Ishikawa (cell line): Measurements from ENCODE around the gene VWC2L.

ENCODE experiments used
- CEBPB ChIP-seq: IDR thresholded peaks from 2 replicates; pipeline ENCODE4 v1.6.1; 2012
- CREB1 ChIP-seq: IDR thresholded peaks from 2 replicates; pipeline ENCODE4 v1.6.1; 2012; ENCODE audit warnings: low read depth
- EGR1 ChIP-seq: IDR thresholded peaks from 2 replicates; pipeline ENCODE4 v1.6.1; 2012
- EP300 ChIP-seq: IDR thresholded peaks from 2 replicates; pipeline ENCODE4 v1.6.1; 2012; ENCODE audit warnings: borderline replicate concordance
- FOXM1 ChIP-seq: IDR thresholded peaks from 2 replicates; pipeline ENCODE4 v1.6.1; 2012; ENCODE audit warnings: low read depth, borderline replicate concordance
- MAX ChIP-seq: IDR thresholded peaks from 2 replicates; pipeline ENCODE4 v1.6.1; 2012
- NFIC ChIP-seq: IDR thresholded peaks from 2 replicates; pipeline ENCODE4 v1.6.1; 2012
- RAD21 ChIP-seq: IDR thresholded peaks from 2 replicates; pipeline ENCODE4 v1.6.1; 2012; ENCODE audit warnings: low read depth
- REST ChIP-seq: IDR thresholded peaks from 2 replicates; pipeline ENCODE4 v1.6.1; 2012; ENCODE audit warnings: low read depth, mild to moderate bottlenecking
- TAF1 ChIP-seq: IDR thresholded peaks from 2 replicates; pipeline ENCODE4 v1.6.1; 2012; ENCODE audit warnings: low read depth, mild to moderate bottlenecking
- TCF12 ChIP-seq: IDR thresholded peaks from 2 replicates; pipeline ENCODE4 v1.6.1; 2012; ENCODE audit warnings: low read depth
- TEAD4 ChIP-seq: IDR thresholded peaks from 2 replicates; pipeline ENCODE4 v1.6.1; 2012
- YY1 ChIP-seq: IDR thresholded peaks from 2 replicates; pipeline ENCODE4 v1.6.1; 2012; ENCODE audit warnings: low read depth
- ZBTB7A ChIP-seq: IDR thresholded peaks from 2 replicates; pipeline ENCODE4 v1.6.1; 2012; ENCODE audit warnings: low read depth
- TF ChIP-seq, protein P1 (sequence below): IDR thresholded peaks from 2 replicates; pipeline ENCODE4 v1.6.1; 2012

VWC2L gene

DNA sequence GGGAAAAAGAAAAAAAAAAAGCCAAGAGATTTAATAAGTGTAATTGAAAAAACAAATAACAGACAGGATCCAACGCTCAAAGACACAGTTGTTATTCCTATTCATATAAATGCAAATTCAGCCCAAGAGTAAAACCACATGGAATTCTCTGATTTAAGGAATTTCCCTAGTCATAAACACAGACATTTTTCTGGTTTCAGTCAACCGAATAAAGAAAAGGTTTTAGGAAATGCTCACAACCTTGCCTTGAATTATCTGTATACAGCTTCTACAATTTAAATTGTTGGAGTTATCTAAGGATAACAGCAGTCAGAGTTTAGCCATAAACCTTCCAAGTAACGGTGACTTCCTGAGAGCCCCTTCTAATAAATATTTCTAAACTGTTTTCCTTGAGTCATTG lies 122.7 kb downstream of the VWC2L start:
- TF ChIP-seq EP300 (no peak), EGR1 (no peak), NFIC (no peak), YY1 (no peak), CREB1 (no peak), MAX (no peak)

- no peak for TF ChIP-seq EP300
Observed at GRCh38 chr2:214536625-214537024, 125.8 kb downstream of the VWC2L start.

GRCh38 chr2:214537929-214538328 lies 127.1 kb downstream of the VWC2L start:
- TF ChIP-seq CREB1 = no peak
- no peak for TF ChIP-seq RAD21
- TF ChIP-seq FOXM1 = no peak
- TF ChIP-seq MAX = no peak
- TF ChIP-seq, protein P1, sequence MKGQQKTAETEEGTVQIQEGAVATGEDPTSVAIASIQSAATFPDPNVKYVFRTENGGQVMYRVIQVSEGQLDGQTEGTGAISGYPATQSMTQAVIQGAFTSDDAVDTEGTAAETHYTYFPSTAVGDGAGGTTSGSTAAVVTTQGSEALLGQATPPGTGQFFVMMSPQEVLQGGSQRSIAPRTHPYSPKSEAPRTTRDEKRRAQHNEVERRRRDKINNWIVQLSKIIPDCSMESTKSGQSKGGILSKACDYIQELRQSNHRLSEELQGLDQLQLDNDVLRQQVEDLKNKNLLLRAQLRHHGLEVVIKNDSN = no peak
- TF ChIP-seq TEAD4 = no peak
- no peak for TF ChIP-seq ZBTB7A
- no peak for TF ChIP-seq TAF1

GRCh38 chr2:214542295-214542694 lies 131.4 kb downstream of the VWC2L start:
- TF ChIP-seq NFIC = no peak
- no peak for TF ChIP-seq TCF12
- TF ChIP-seq FOXM1 = no peak
- no peak for TF ChIP-seq YY1
- no peak for TF ChIP-seq CEBPB

DNA sequence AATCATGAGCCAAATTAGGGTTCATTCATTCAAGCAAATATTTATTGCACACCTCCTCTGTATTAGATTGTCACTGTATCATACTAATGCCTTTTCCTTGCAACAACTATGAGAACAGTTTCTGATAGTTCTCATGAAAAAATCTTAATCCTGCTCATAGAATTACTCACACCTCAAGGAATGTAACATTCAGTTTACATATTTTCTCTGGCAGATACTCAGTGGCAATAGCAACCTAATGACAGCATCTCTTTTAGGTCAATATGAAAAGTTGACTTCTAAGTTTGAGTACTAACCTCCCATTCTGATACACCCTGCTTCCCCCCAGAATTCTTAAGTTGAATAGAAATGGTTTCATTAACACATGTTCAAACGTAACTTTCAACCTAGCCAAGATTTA lies 132.0 kb downstream of the VWC2L start:
- TF ChIP-seq REST (no peak), EP300 (no peak), MAX (no peak), FOXM1 (no peak), TEAD4 (no peak), RAD21 (no peak)

- TF ChIP-seq NFIC (peak; percentile 30; the same call in 1 of the 2 replicates), TCF12 (no peak), TAF1 (no peak), ZBTB7A (no peak)
Observed at GRCh38 chr2:214543386-214543955, 132.6 kb downstream of the VWC2L start.

DNA sequence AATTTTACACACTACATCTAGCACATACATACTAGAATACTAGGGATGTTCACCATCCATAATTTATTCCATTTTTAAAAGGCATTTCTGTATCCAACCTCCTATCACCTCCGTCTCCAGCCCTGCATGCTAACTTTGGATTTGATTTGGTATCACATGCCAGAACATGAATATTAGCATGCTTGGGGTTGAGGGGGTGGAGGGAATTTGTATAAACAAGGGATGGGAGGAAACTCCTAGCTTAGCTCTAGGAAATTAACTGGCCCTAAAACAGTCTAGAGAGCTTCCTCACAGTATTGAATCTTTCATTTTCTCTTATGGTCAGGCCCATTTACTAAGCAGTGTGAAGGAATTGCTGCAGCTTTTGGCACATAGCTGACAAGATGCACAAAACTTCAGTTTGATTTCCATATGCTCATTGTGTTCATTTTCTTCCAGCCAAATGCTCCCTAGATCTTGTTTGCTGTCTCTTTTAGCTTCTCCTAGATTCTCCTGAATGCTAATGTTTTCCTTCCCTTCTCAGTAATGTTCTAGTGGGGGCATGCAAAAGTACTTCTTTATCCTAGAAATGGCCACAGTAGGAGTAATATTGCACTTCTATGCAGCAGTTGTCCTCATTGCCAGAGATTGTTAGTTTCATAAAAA lies 135.2 kb downstream of the VWC2L start:
- TF ChIP-seq, protein P1 = no peak
- no peak for TF ChIP-seq TEAD4
- no peak for TF ChIP-seq TAF1
- no peak for TF ChIP-seq MAX
- no peak for TF ChIP-seq NFIC
- no peak for TF ChIP-seq TCF12
- no peak for TF ChIP-seq YY1

DNA sequence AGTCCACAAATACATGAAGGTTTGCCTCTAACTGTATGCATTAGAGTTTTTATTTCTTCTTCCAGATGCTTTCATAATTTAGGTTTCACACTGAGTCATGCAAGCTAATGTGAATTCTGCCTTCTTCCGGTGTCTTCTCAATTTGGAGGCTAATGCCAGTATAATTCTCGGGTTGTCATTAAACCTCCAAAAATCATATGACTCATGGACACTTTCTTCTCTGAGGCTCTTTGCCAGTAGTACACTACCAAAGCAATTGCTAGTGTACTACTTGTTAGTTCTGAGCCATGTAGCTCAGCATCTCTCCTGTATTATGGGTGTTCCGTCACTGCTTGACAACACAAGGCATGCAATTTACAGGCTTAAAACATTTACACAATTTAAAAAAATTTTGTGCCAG lies 137.1 kb downstream of the VWC2L start:
- no peak for TF ChIP-seq RAD21
- TF ChIP-seq ZBTB7A = no peak
- no peak for TF ChIP-seq CEBPB
- TF ChIP-seq MAX = no peak
- TF ChIP-seq NFIC = no peak
- TF ChIP-seq TEAD4 = no peak
- TF ChIP-seq CREB1 = no peak
- no peak for TF ChIP-seq REST
